GM19455 (cell line): ENCODE data around the gene ERVV-1.
"Not testable (repeated sequence)": the region's sequence is repeated elsewhere in the genome, so short reads cannot be mapped to it uniquely, and the experiment has no call there.

Experiments
- ATAC-seq: cut with Tn5 transposase; IDR thresholded peaks from one replicate; pipeline ENCODE4 v1.9.1; 2021; ENCODE audit not compliant: unreplicated experiment

ERVV-1 gene

GRCh38 chr19:53013621-53014020 is at the start of gene ERVV-1:
ERVV-1 (plus strand) TSS chr19:53013921; CDS start chr19:53014091, 170 bp downstream.
- ATAC-seq, result no peak

- no peak for ATAC-seq
Observed at GRCh38 chr19:52967772-52968171, 45.9 kb upstream of the ERVV-1 start.

- no peak for ATAC-seq
Observed at GRCh38 chr19:52981329-52981728, 32.4 kb upstream of the ERVV-1 start.

- ATAC-seq, result not testable (repeated sequence)
Observed at GRCh38 chr19:52983167-52983566, 30.6 kb upstream of the ERVV-1 start.

- no peak for ATAC-seq
Observed at GRCh38 chr19:52987221-52987620, 26.5 kb upstream of the ERVV-1 start.

GRCh38 chr19:52988506-52988905 is 25.2 kb upstream of the ERVV-1 start:
- ATAC-seq, result no peak

- no peak for ATAC-seq
Observed at GRCh38 chr19:52990759-52991418, 22.8 kb upstream of the ERVV-1 start.

GRCh38 chr19:52991484-52991883 is 22.2 kb upstream of the ERVV-1 start:
- no peak for ATAC-seq

GRCh38 chr19:52992109-52993004 is 21.4 kb upstream of the ERVV-1 start:
- no peak for ATAC-seq

- ATAC-seq, result no peak
Observed at GRCh38 chr19:52993342-52994178, 20.2 kb upstream of the ERVV-1 start.

GRCh38 chr19:52995711-52996110 is 18.0 kb upstream of the ERVV-1 start:
- ATAC-seq, result no peak

GRCh38 chr19:52997975-52998374 is 15.7 kb upstream of the ERVV-1 start:
- ATAC-seq, result no peak

GRCh38 chr19:53002479-53002878 is 11.2 kb upstream of the ERVV-1 start:
- ATAC-seq, result no peak

- no peak for ATAC-seq
Observed at GRCh38 chr19:53004242-53004641, 9.5 kb upstream of the ERVV-1 start.

- no peak for ATAC-seq
Observed at GRCh38 chr19:53007200-53007599, 6.5 kb upstream of the ERVV-1 start.

GRCh38 chr19:53007606-53008005 is 6.1 kb upstream of the ERVV-1 start:
- ATAC-seq, result no peak

GRCh38 chr19:53008061-53008778 is 5.5 kb upstream of the ERVV-1 start:
- no peak for ATAC-seq

- ATAC-seq, result no peak
Observed at GRCh38 chr19:53010494-53010893, 3.2 kb upstream of the ERVV-1 start.

- ATAC-seq, result no peak
Observed at GRCh38 chr19:53012006-53012405, 1.7 kb upstream of the ERVV-1 start.

- ATAC-seq, result no peak
Observed at GRCh38 chr19:53015159-53015558, 1.4 kb downstream of the ERVV-1 start.

GRCh38 chr19:53015730-53016129 is 2.0 kb downstream of the ERVV-1 start:
- no peak for ATAC-seq
